BJ (cell line): ENCODE measurements around the gene TENT5A. TPM values are rescaled to one million over a fixed set of nuclear protein-coding genes. Genes with fewer than 3 reads are reported as not detected.

ENCODE experiments used
- CTCF ChIA-PET: fragments of 350-600 bp; formaldehyde crosslinking; extraction: SDS; loops from one replicate; lab custom pipeline; 2021; ENCODE audit warnings: antibody characterized with exemption, inconsistent platforms; lab: Yijun Ruan, JAX
- POLR2A ChIA-PET: fragments of 300-600 bp; sonication (Branson Sonifier 250); formaldehyde crosslinking; extraction: SDS; loops from one replicate; lab custom pipeline; 2021; ENCODE audit warnings: antibody characterized with exemption; lab: Charles Lee
- DNase-seq: peaks from one replicate; pipeline ENCODE4 v3.0.0-alpha.2; 2011; ENCODE audit warnings: low read depth
- H3K27me3 ChIP-seq: 2 replicates; pipeline ENCODE4 v1.6.0; 2011; ENCODE audit warnings: low read length; ENCODE audit not compliant: control insufficient read depth, insufficient read depth
- H3K36me3 ChIP-seq: 2 replicates; pipeline ENCODE4 v1.5.1; 2011; ENCODE audit warnings: low read length; ENCODE audit not compliant: control insufficient read depth, insufficient read depth
- H3K4me3 ChIP-seq: 2 replicates; pipeline ENCODE4 v1.5.1; 2011; ENCODE audit warnings: low read depth, mild to moderate bottlenecking, control low read depth, low read length
- polyA minus RNA-seq: library from RNA; depleted of rRNA, polyadenylated mRNA; stranded (reverse); fragments of >200 nt; gene quantifications from 2 replicates; pipeline ENCODE4 v1.2.3, GENCODE V29; 2011; rRNA and poly(A)+ RNA removed
- polyA plus RNA-seq: library from polyadenylated mRNA; depleted of rRNA; stranded (reverse); fragments of >200 nt; gene quantifications from 2 replicates; pipeline ENCODE4 v1.2.3, GENCODE V29; 2011; rRNA removed
- TF ChIP-seq, protein P1 (sequence below): IDR thresholded peaks from 2 replicates; pipeline ENCODE4 v1.5.1; 2011; ENCODE audit warnings: low read depth, mild to moderate bottlenecking, control low read depth, inconsistent platforms, low read length, moderate library complexity; ENCODE audit not compliant: insufficient read depth

The TENT5A gene
- polyA plus RNA-seq (9.7 and 19.8 TPM in 2 replicates), polyA minus RNA-seq (10.1 and 13.4 TPM in 2 replicates)

DNA sequence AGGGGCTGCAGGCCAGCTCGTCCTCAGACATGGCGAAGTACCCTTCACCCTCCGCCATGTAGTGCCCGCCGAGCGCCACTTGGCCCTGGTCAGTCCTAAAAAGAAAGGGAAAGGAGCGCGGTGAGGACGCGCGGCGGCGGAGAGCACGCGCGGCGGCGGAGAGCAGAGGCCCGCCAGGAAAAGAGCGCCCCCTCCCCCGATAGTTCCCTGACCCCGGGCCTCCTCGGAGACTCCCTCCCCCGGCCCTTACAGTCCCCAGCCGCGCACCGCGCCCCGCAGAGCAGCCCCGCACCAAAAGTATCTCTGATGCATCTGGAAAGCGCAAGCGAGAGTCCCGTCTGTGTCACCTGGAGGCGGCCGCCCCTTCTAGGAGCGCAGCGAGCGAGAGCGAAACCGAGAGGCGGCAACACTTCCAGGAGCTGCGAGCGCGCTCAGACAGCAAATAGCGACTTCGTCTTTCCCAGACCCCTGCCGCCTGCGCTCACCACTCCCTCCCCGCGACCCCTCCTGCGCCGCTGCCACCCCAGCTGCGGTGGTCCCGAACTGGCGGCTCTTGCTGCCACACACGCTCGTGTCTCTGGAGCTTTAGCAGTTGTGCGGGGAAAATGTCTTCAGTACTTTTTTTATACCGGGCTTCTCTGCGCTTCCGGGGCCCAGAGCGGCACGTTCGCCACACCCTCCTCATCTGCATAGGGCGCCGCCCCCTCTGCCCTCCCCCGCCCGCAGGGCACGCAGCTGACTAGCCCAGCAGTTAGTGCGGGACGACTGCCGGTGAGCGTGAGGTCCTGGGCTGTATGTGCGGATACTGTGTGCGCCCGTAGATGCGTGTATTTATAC lies at the start of gene TENT5A:
TENT5A (minus strand) TSS at position 598 of the 837 bp plus-strand sequence; CDS start at position 58, 540 bp downstream.
- DNase-seq: peak; percentile 67
- POLR2A ChIA-PET: interaction anchor here (0.6 to 2.2 kb wide), 4 partner anchors 14 to 510 kb away, joined by 3 to 9 read pairs (median 4); no protein-coding TSS in a partner anchor
- CTCF ChIA-PET: interaction anchor here (0.7 to 2.9 kb wide), 11 partner anchors 11 to 515 kb away, joined by 3 to 20 read pairs (median 6); no protein-coding TSS in a partner anchor
- TF ChIP-seq, protein P1, sequence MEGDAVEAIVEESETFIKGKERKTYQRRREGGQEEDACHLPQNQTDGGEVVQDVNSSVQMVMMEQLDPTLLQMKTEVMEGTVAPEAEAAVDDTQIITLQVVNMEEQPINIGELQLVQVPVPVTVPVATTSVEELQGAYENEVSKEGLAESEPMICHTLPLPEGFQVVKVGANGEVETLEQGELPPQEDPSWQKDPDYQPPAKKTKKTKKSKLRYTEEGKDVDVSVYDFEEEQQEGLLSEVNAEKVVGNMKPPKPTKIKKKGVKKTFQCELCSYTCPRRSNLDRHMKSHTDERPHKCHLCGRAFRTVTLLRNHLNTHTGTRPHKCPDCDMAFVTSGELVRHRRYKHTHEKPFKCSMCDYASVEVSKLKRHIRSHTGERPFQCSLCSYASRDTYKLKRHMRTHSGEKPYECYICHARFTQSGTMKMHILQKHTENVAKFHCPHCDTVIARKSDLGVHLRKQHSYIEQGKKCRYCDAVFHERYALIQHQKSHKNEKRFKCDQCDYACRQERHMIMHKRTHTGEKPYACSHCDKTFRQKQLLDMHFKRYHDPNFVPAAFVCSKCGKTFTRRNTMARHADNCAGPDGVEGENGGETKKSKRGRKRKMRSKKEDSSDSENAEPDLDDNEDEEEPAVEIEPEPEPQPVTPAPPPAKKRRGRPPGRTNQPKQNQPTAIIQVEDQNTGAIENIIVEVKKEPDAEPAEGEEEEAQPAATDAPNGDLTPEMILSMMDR: peak; percentile 20; the same call in 1 of the 2 replicates
- Histone ChIP-seq H3K4me3 (peak within 1 kb of the TSS; percentile 95), H3K36me3 (peaks cover 4% of the 10 kb centered on the region; the same call in 1 of the 2 replicates), H3K27me3 (no peaks in the 10 kb centered on the region)

DNA sequence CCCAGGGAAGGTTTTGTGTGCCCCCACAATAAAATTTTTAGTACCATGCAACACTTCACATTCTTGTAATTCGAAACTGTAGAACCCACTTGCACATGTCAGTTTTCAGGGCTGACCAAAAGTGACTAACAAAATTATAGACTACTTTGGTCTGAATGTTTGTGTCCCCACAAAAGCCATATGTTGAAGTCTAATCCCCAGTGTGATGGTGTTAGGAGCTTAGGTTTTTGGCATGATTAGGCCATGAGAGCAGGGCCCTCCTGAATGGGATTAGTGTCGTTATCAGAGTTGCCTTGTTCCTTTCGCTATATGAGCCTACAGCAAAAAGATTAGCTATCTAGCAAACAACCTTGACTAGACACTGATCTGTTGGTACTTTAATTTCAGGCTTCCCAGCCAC lies 49.0 kb upstream of the TENT5A start:
- Histone ChIP-seq H3K27me3 (no peaks in the 10 kb centered on the region), H3K4me3 (no peak overlapping the region), H3K36me3 (no peaks in the 10 kb centered on the region; the same call in 1 of the 2 replicates)
- TF ChIP-seq, protein P1: no peak
- POLR2A ChIA-PET: no interaction called here
- DNase-seq: no peak
- CTCF ChIA-PET: no interaction called here

DNA sequence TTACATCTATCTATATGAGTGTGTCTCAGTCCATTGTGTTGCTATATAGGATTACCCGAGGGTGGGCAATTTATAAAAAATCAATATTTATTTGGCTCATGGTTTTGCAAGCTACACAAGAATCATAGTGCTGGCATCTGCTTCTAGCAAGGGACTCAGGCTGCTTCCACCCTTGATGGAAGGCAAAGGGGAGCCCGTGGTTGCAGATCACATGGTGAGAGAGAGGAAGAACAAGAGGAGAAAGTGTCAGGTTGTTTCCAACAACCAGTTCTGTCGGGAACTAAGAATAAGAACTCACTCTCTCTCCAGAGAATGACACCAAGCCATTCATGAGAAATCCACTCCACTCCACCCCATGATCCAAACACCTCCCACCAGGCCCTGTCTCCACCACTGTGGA lies 48.2 kb upstream of the TENT5A start:
- TF ChIP-seq, protein P1: no peak
- CTCF ChIA-PET: no interaction called here
- no peak for DNase-seq
- H3K36me3 ChIP-seq: no peaks in the 10 kb centered on the region; the same call in 1 of the 2 replicates
- H3K27me3 ChIP-seq: no peaks in the 10 kb centered on the region
- H3K4me3 ChIP-seq: no peak overlapping the region
- POLR2A ChIA-PET: no interaction called here

DNA sequence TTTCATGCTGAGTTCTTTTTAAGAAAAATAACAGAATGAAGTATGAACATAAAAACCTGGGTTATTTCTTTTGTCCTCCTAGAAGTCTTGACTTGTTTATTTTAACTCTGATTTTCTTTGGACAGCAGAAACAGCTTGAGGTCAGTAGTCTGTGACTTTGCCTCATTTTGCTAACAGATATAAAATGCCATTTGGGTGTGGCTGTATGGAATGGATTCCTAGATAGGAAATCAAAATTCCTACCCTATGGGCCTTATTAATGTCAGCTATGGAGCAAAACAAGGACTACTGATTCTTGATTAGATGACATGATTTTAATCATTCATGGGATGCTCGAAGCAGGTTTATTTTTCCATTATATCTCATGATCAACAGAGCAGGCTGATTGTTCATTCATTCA lies 46.8 kb upstream of the TENT5A start:
- Histone ChIP-seq H3K36me3 (no peaks in the 10 kb centered on the region), H3K4me3 (no peak overlapping the region), H3K27me3 (no peaks in the 10 kb centered on the region)
- TF ChIP-seq, protein P1: no peak
- ChIA-PET POLR2A (no interaction called here), CTCF (no interaction called here)
- DNase-seq: no peak

DNA sequence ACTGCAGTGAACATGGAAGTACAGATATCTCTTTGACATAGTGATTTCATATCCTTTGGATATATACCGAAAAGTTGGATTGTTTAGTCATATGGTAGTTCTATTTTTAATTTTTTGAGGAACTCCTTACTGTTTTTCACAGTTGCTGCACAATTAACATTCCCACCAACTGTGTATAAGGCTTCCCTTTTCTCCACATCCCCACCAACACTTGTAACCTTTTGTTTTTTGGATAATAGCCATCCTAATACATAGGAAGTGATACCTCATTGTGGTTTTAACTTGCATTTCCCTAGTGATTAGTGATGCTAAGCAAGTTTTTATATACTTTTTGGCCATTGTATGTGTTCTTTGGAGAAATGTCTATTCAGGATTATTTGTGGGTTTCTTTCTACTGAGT lies 45.1 kb upstream of the TENT5A start:
- Histone ChIP-seq H3K36me3 (no peaks in the 10 kb centered on the region), H3K27me3 (no peaks in the 10 kb centered on the region), H3K4me3 (no peak overlapping the region)
- ChIA-PET CTCF (no interaction called here), POLR2A (no interaction called here)
- DNase-seq: no peak
- TF ChIP-seq, protein P1: no peak
